Activated T-cell treated with anti-CD3 and anti-CD28 coated beads, Interleukin-2, amount 50 U/mL, for 48 hours (primary cell): ENCODE data around the gene RPA1.

Source experiments
- DNase-seq, 2 experiments: peaks; one replicate each; pipeline ENCODE4 v3.0.0-alpha.2; 2020

Gene RPA1

GRCh38 chr17:1912146-1912545, 82.3 kb downstream of the RPA1 start:
- no peak for DNase-seq

GRCh38 chr17:1913702-1914101, 83.9 kb downstream of the RPA1 start:
- no peak for DNase-seq

- DNase-seq, result no peak
Measured at GRCh38 chr17:1914661-1915083, 84.9 kb downstream of the RPA1 start.

GRCh38 chr17:1915889-1916288, 86.1 kb downstream of the RPA1 start:
- no peak for DNase-seq

- no peak for DNase-seq
Measured at GRCh38 chr17:1916316-1916715, 86.5 kb downstream of the RPA1 start.

- no peak for DNase-seq
Measured at GRCh38 chr17:1916963-1917715, 87.3 kb downstream of the RPA1 start.

- DNase-seq, result no peak
Measured at GRCh38 chr17:1918346-1919162, 88.7 kb downstream of the RPA1 start.

GRCh38 chr17:1919201-1919600, 89.4 kb downstream of the RPA1 start:
- DNase-seq, result no peak

- no peak for DNase-seq
Measured at GRCh38 chr17:1920948-1921351, 91.1 kb downstream of the RPA1 start.

GRCh38 chr17:1928976-1929375, 99.2 kb downstream of the RPA1 start:
- no peak for DNase-seq

- DNase-seq, result no peak
Measured at GRCh38 chr17:1930337-1930645, 100.5 kb downstream of the RPA1 start.

GRCh38 chr17:1931844-1932579, 102.2 kb downstream of the RPA1 start:
- DNase-seq, result no peak

- DNase-seq, result no peak
Measured at GRCh38 chr17:1933875-1934715, 104.3 kb downstream of the RPA1 start.

GRCh38 chr17:1934901-1935300, 105.1 kb downstream of the RPA1 start:
- no peak for DNase-seq

- no peak for DNase-seq
Measured at GRCh38 chr17:1936766-1937165, 107.0 kb downstream of the RPA1 start.

GRCh38 chr17:1937461-1937860, 107.7 kb downstream of the RPA1 start:
- no peak for DNase-seq

- DNase-seq, result no peak
Measured at GRCh38 chr17:1939981-1940809, 110.4 kb downstream of the RPA1 start.

- no peak for DNase-seq
Measured at GRCh38 chr17:1940810-1941185, 111.0 kb downstream of the RPA1 start.

- DNase-seq, result no peak
Measured at GRCh38 chr17:1941272-1942065, 111.7 kb downstream of the RPA1 start.

- no peak for DNase-seq
Measured at GRCh38 chr17:1942066-1942365, 112.2 kb downstream of the RPA1 start.
